SK-N-SH (cell line): Measurements from ENCODE around the gene RAPGEF4.
A peak's percentile ranks its signal among the peaks of the same experiment; 100 is the strongest.

Source experiments
- CHD2 ChIP-seq: fragments of 150-350 bp; IDR thresholded peaks from 2 replicates; pipeline ENCODE4 v1.6.1; 2018; ENCODE audit warnings: low read length; ENCODE audit not compliant: partially characterized antibody
- EP300 ChIP-seq, 2 experiments: IDR thresholded peaks; 2 replicates each; pipeline versions ENCODE4 v1.4.0 to v1.6.1; 2012; ENCODE audit warnings: borderline replicate concordance in 1 of 2, low read depth in 1 of 2, low read length in 1 of 2
- POLR2AphosphoS5 ChIP-seq: IDR thresholded peaks from 2 replicates; pipeline ENCODE4 v1.6.1; 2012; ENCODE audit warnings: low read depth, low read length
- REST ChIP-seq: IDR thresholded peaks from 2 replicates; pipeline ENCODE4 v1.6.1; 2012; ENCODE audit warnings: mild to moderate bottlenecking, low read depth, low read length, moderate library complexity
- RFX5 ChIP-seq: IDR thresholded peaks from 2 replicates; pipeline ENCODE4 v1.6.1; 2012; ENCODE audit warnings: mild to moderate bottlenecking, improper control_type of control experiment, low read length
- SIN3A ChIP-seq: IDR thresholded peaks from 2 replicates; pipeline ENCODE4 v1.6.1; 2012; ENCODE audit warnings: low read depth, mild to moderate bottlenecking, low read length, moderate library complexity, borderline replicate concordance
- SMC3 ChIP-seq: IDR thresholded peaks from 2 replicates; pipeline ENCODE4 v1.6.1; 2012; ENCODE audit warnings: low read depth, low read length, improper control_type of control experiment
- TCF12 ChIP-seq: IDR thresholded peaks from 2 replicates; pipeline ENCODE4 v1.4.0; 2012
- ZBTB33 ChIP-seq: IDR thresholded peaks from 2 replicates; pipeline ENCODE4 v1.4.0; 2012; ENCODE audit warnings: low read depth, borderline replicate concordance
- TF ChIP-seq, protein P1 (sequence below): fragments of 200-600 bp; sonication (generic); IDR thresholded peaks from 2 replicates; pipeline ENCODE4 v1.6.1; 2017; ENCODE audit warnings: antibody characterized with exemption, mild to moderate bottlenecking, moderate library complexity

- TF ChIP-seq, protein P1, sequence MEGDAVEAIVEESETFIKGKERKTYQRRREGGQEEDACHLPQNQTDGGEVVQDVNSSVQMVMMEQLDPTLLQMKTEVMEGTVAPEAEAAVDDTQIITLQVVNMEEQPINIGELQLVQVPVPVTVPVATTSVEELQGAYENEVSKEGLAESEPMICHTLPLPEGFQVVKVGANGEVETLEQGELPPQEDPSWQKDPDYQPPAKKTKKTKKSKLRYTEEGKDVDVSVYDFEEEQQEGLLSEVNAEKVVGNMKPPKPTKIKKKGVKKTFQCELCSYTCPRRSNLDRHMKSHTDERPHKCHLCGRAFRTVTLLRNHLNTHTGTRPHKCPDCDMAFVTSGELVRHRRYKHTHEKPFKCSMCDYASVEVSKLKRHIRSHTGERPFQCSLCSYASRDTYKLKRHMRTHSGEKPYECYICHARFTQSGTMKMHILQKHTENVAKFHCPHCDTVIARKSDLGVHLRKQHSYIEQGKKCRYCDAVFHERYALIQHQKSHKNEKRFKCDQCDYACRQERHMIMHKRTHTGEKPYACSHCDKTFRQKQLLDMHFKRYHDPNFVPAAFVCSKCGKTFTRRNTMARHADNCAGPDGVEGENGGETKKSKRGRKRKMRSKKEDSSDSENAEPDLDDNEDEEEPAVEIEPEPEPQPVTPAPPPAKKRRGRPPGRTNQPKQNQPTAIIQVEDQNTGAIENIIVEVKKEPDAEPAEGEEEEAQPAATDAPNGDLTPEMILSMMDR, result peak; percentile 65
- TF ChIP-seq RFX5 (no peak), REST (no peak), CHD2 (no peak), ZBTB33 (no peak), SIN3A (no peak), TCF12 (no peak), EP300 (IDR thresholded peaks at IDR 0.05; ENCODE audit: borderline replicate concordance in 1 of 2, low read depth in 1 of 2, low read length in 1 of 2) (no peak), SMC3 (peak; percentile 28; the same call in 1 of the 2 replicates), POLR2AphosphoS5 (no peak)
Measured at GRCh38 chr2:172972005-172972619, 236.5 kb downstream of the RAPGEF4 start.
